Thyroid gland (tissue), 4 donors: ENCODE data around the gene GDPD4.

ENCODE experiments used
- CTCF ChIP-seq, 6 experiments: fragments of 200-600 bp in 3 of 6; fragments of 450-650 bp in 3 of 6; sonication (generic) in 3 of 6; IDR thresholded peaks; one replicate each; pipeline ENCODE4 v1.5.1; 2016 to 2019; ENCODE audit warnings: antibody characterized with exemption in 6 of 6, mild to moderate bottlenecking in 2 of 6, inconsistent platforms in 1 of 6, moderate library complexity in 1 of 6
- POLR2A ChIP-seq, 2 donors: fragments of 450-650 bp; IDR thresholded peaks; one replicate each; pipeline ENCODE4 v1.6.1; 2017; ENCODE audit warnings: antibody characterized with exemption in 2 of 2, mild to moderate bottlenecking in 2 of 2, moderate library complexity in 1 of 2

- TF ChIP-seq POLR2A (IDR thresholded peaks at IDR 0.05): no peak
- no peak for TF ChIP-seq CTCF (IDR thresholded peaks at IDR 0.05)
Observed at GRCh38 chr11:77189588-77190210, 111.8 kb downstream of the GDPD4 start.
